ENCODE data around the gene ADH7. TPM values are rescaled to one million over a fixed set of nuclear protein-coding genes. Genes with fewer than 3 reads are reported as not detected.

Gene ADH7
- total and polyA plus RNA-seq, 2 of the 8 experiments (the other 6 are each of a cell fraction or from before 2014, with no cell fraction given): not detected

DNA sequence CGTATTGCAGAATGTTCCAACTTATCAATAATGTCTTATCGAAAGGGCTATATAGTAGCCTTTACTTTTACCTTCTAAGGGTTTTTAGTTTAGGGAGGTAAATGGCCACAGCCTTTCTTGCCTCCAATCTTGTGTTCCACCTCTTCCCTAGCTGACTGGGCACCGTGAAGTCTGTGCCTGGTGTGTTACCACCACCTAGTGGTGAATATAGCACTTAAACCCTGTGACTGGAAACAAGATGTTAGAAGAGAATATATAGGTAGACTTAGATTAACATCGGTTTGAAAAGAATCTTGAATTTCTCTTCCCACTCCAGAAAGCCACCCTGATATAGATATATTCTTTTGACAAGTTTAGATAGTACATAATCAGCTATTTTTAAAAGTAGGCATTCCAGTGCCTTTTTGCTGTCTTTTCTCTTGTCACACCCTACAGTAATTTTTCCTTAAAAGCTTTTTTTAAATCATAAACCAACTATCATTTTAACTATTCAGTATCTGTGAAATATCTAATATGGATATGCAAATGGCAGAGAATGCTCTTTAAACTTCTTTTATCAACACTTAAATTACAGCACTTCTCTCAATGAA lies 27.8 kb upstream of the ADH7 start:
- Histone ChIP-seq H4K20me1 (replicated peaks in 1 of 2; ENCODE audit: control insufficient read depth in 1 of 2, insufficient read depth in 2 of 2, low read length in 2 of 2) (no peaks in the 10 kb centered on the region), H3K79me2 (ENCODE audit: control insufficient read depth in 1 of 2, insufficient read depth in 2 of 2, low read length in 2 of 2) (no peaks in the 10 kb centered on the region), H2BK20ac (ENCODE audit: low read length) (no peak overlapping the region), H3K9me3 (ENCODE audit: insufficient read depth in 2 of 2, low read depth in 1 of 2, low read length in 1 of 2) (no peaks in the 10 kb centered on the region), H3K27ac (ENCODE audit: low read depth, low read length) (no peak overlapping the region), H4K5ac (ENCODE audit: insufficient read length, low read depth, low read length) (no peak overlapping the region), H3K56ac (replicated peaks; ENCODE audit: insufficient read length, low read depth, low read length) (no peak overlapping the region), H3K4ac (replicated peaks; ENCODE audit: insufficient read length, low read depth, low read length) (no peak overlapping the region), H3K4me1 (replicated peaks in 1 of 4; ENCODE audit: control insufficient read depth in 3 of 4, insufficient read depth in 4 of 4, low read length in 3 of 4) (no peaks in the 10 kb centered on the region; a peak in 1 of 7 replicates), H3K9ac (replicated peaks in 1 of 4; ENCODE audit: extremely low read depth in 1 of 4, low read depth in 3 of 4, low read length in 3 of 4) (no peak overlapping the region), H3K18ac (ENCODE audit: extremely low read depth, low read length) (no peak overlapping the region), H3K36me3 (ENCODE audit: control insufficient read depth in 2 of 4, insufficient read depth in 4 of 4, low read length in 3 of 4) (no peaks in the 10 kb centered on the region), H2AFZ (ENCODE audit: low read length) (no peak overlapping the region), H2BK120ac (replicated peaks; ENCODE audit: low read depth, low read length) (no peak overlapping the region), H4K8ac (ENCODE audit: extremely low read depth, insufficient read depth, low read length) (no peak overlapping the region), H3K23ac (ENCODE audit: insufficient read length) (no peak overlapping the region), H3K23me2 (ENCODE audit: low read depth, low read length) (no peaks in the 10 kb centered on the region), H3K27me3 (replicated peaks in 1 of 4; ENCODE audit: control insufficient read depth in 3 of 4, extremely low read depth in 1 of 4, insufficient read depth in 3 of 4, low read length in 3 of 4) (no peaks in the 10 kb centered on the region), H3K14ac (ENCODE audit: insufficient read length) (no peak overlapping the region), H2BK5ac (ENCODE audit: low read depth, low read length) (no peak overlapping the region), H3K4me2 (ENCODE audit: insufficient read depth in 1 of 2, low read depth in 2 of 2, low read length in 2 of 2) (no peak overlapping the region), H3K4me3 (ENCODE audit: extremely low read depth in 1 of 4, insufficient read depth in 2 of 4, low read depth in 3 of 4, low read length in 4 of 4) (no peak overlapping the region), H3K79me1 (ENCODE audit: low read depth, low read length) (no peaks in the 10 kb centered on the region), H2BK12ac (ENCODE audit: low read depth, low read length) (no peak overlapping the region), H2BK15ac (ENCODE audit: low read length) (no peak overlapping the region), H4K91ac (replicated peaks; ENCODE audit: insufficient read length, low read length) (no peak overlapping the region), H2AK5ac (ENCODE audit: low read depth, low read length) (no peak overlapping the region)
- 38% methylated on average over 4 of the region's 4 CpGs; no CpG with 5 or more reads in 1 of the 2 experiments for WGBS, 2 experiments (ENCODE audit: extremely low coverage in 1 of 2, insufficient coverage in 1 of 2, insufficient read length in 1 of 2, insufficient replicate concordance in 2 of 2, low coverage in 1 of 2, low lambda C conversion rate in 2 of 2, missing lambda C conversion rate in 1 of 2)
- CTCF ChIA-PET (ENCODE audit: partially characterized antibody): interaction anchor here (0.7 to 10.0 kb wide), 28 partner anchors 11 to 1311 kb away, joined by 3 to 99 read pairs (median 4); partner anchors contain the start of genes ADH5 and C4orf17
- TF ChIP-seq RAD21 (IDR thresholded peaks at IDR 0.05 in 1 of 2, conservative IDR thresholded peaks at IDR 0.05 in 1 of 2; ENCODE audit: low read depth in 2 of 2, low read length in 2 of 2): peak; percentile 98 to 99
- no peak for TF ChIP-seq EGR1 (IDR thresholded peaks at IDR 0.05; ENCODE audit: borderline replicate concordance, low read depth, low read length)
- no peak for TF ChIP-seq CTBP2 (IDR thresholded peaks at IDR 0.05; ENCODE audit: borderline replicate concordance, insufficient read depth, insufficient read length, low read length)
- peak; percentile 50 to 86 (median 82) for TF ChIP-seq CTCF (IDR thresholded peaks at IDR 0.05; ENCODE audit: control extremely low read depth in 1 of 3, insufficient read depth in 1 of 3, low read depth in 1 of 3, low read length in 3 of 3)
- POLR2A ChIA-PET (ENCODE audit: partially characterized antibody): interaction anchor here (0.9 kb wide), 1 partner anchor 9 kb away, joined by 3 read pairs; no protein-coding TSS in a partner anchor
- FAIRE-seq (peak; percentile 92), DNase-seq (ENCODE audit: low read depth in 1 of 2, low spot score in 2 of 2) (no peak)

Data from H1 (cell line).